Fibroblast of the conjunctiva (primary cell): Measurements from ENCODE around the gene GZMB.
"Not testable (repeated sequence)": the region's sequence is repeated elsewhere in the genome, so short reads cannot be mapped to it uniquely, and the experiment has no call there.

ENCODE experiments used
- DNase-seq: peaks from one replicate; pipeline ENCODE4 v3.0.0-alpha.2; 2010; ENCODE audit warnings: low read depth

The GZMB gene

GRCh38 chr14:24634158-24634557 lies at the start of gene GZMB:
TSS of gene GZMB (minus strand) at chr14:24634190. CDS start at chr14:24634160, 30 bp downstream.
- DNase-seq: no peak

- DNase-seq: no peak
Observed at GRCh38 chr14:24681056-24681455, 47.1 kb upstream of the GZMB start.

GRCh38 chr14:24680516-24680915 lies 46.5 kb upstream of the GZMB start:
- no peak for DNase-seq

GRCh38 chr14:24679248-24679961 lies 45.4 kb upstream of the GZMB start:
- no peak for DNase-seq

- peak; percentile 85 for DNase-seq
Observed at GRCh38 chr14:24678801-24679247, 44.8 kb upstream of the GZMB start.

GRCh38 chr14:24677956-24678355 lies 44.0 kb upstream of the GZMB start:
- no peak for DNase-seq

- DNase-seq: no peak
Observed at GRCh38 chr14:24674204-24674970, 40.4 kb upstream of the GZMB start.

GRCh38 chr14:24673534-24674203 lies 39.7 kb upstream of the GZMB start:
- DNase-seq: no peak

- no peak for DNase-seq
Observed at GRCh38 chr14:24673059-24673458, 39.1 kb upstream of the GZMB start.

GRCh38 chr14:24670594-24670993 lies 36.6 kb upstream of the GZMB start:
- no peak for DNase-seq

GRCh38 chr14:24669651-24670050 lies 35.7 kb upstream of the GZMB start:
- no peak for DNase-seq

GRCh38 chr14:24665440-24665991 lies 31.5 kb upstream of the GZMB start:
- no peak for DNase-seq

- DNase-seq: no peak
Observed at GRCh38 chr14:24664366-24664765, 30.4 kb upstream of the GZMB start.

- no peak for DNase-seq
Observed at GRCh38 chr14:24662753-24663152, 28.8 kb upstream of the GZMB start.

- no peak for DNase-seq
Observed at GRCh38 chr14:24659916-24660570, 26.1 kb upstream of the GZMB start.

GRCh38 chr14:24648361-24648760 lies 14.4 kb upstream of the GZMB start:
- not testable (repeated sequence) for DNase-seq

- no peak for DNase-seq
Observed at GRCh38 chr14:24639905-24640304, 5.9 kb upstream of the GZMB start.

- DNase-seq: no peak
Observed at GRCh38 chr14:24639270-24639669, 5.3 kb upstream of the GZMB start.

GRCh38 chr14:24633353-24633752 lies 637 bp downstream of the GZMB start:
- no peak for DNase-seq

GRCh38 chr14:24632761-24633160 lies 1.2 kb downstream of the GZMB start:
- no peak for DNase-seq

GRCh38 chr14:24632336-24632735 lies 1.7 kb downstream of the GZMB start:
- DNase-seq: no peak

- no peak for DNase-seq
Observed at GRCh38 chr14:24631749-24632335, 2.1 kb downstream of the GZMB start.
